Osteoblast (primary cell): ENCODE results near the gene PLPP1. TPM values are rescaled to one million over a fixed set of nuclear protein-coding genes. Genes with fewer than 3 reads are reported as not detected.

Source experiments
- DNase-seq: peaks from one replicate; pipeline ENCODE4 v3.0.0; 2011; ENCODE audit warnings: low spot score, mixed read lengths; ENCODE audit not compliant: insufficient read length; ENCODE audit errors: missing footprints
- H2AFZ ChIP-seq: 2 replicates; pipeline ENCODE4 v1.6.0; 2011; ENCODE audit warnings: mild to moderate bottlenecking, low read length
- H3K27ac ChIP-seq: 2 replicates; pipeline ENCODE4 v1.5.1; 2011; ENCODE audit warnings: mild to moderate bottlenecking, low read depth, low read length, moderate library complexity
- H3K27me3 ChIP-seq: 2 replicates; pipeline ENCODE4 v1.6.0; 2012; ENCODE audit warnings: mild to moderate bottlenecking, control low read depth, inconsistent platforms, low read length, moderate library complexity; ENCODE audit not compliant: insufficient read depth
- H3K36me3 ChIP-seq: 2 replicates; pipeline ENCODE4 v1.5.1; 2011; ENCODE audit warnings: mild to moderate bottlenecking, low read length, control low read depth, moderate library complexity; ENCODE audit not compliant: insufficient read depth
- H3K4me1 ChIP-seq: 2 replicates; pipeline ENCODE4 v1.5.1; 2011; ENCODE audit warnings: mild to moderate bottlenecking, low read length, control low read depth, moderate library complexity; ENCODE audit not compliant: insufficient read depth
- H3K4me2 ChIP-seq: 2 replicates; pipeline ENCODE4 v1.6.0; 2011; ENCODE audit warnings: mild to moderate bottlenecking, low read length; ENCODE audit not compliant: insufficient read depth
- H3K4me3 ChIP-seq: fragments of 200-600 bp; sonication (generic); 3 replicates; pipeline ENCODE4 v1.5.1; 2012; ENCODE audit warnings: mild to moderate bottlenecking, low read length, inconsistent platforms; ENCODE audit not compliant: insufficient read depth
- H3K79me2 ChIP-seq: 2 replicates; pipeline ENCODE4 v1.6.0; 2012; ENCODE audit warnings: mild to moderate bottlenecking, low read length, control low read depth, inconsistent platforms; ENCODE audit not compliant: insufficient read depth
- H3K9me3 ChIP-seq: 2 replicates; pipeline ENCODE4 v1.5.1; 2011; ENCODE audit warnings: low read depth, low read length, control low read depth
- H4K20me1 ChIP-seq: 2 replicates; pipeline ENCODE4 v1.6.0; 2012; ENCODE audit warnings: mild to moderate bottlenecking, low read length, control low read depth; ENCODE audit not compliant: insufficient read depth
- CTCF ChIP-seq: IDR thresholded peaks from 2 replicates; pipeline ENCODE4 v1.5.1; 2011; ENCODE audit warnings: mild to moderate bottlenecking, low read depth, low read length, moderate library complexity; ENCODE audit errors: extremely low read depth
- total RNA-seq: library from RNA; depleted of rRNA; stranded (reverse); fragments of >200 nt; gene quantifications from 2 replicates; pipeline ENCODE4 v1.2.3, GENCODE V29; 2012

PLPP1 gene
- total RNA-seq, 1 donor = 69.8 TPM

- no peak for TF ChIP-seq CTCF
- Histone ChIP-seq H3K4me1 (no peaks in the 10 kb centered on the region), H3K4me2 (no peak overlapping the region), H3K36me3 (no peaks in the 10 kb centered on the region), H3K9me3 (no peaks in the 10 kb centered on the region), H2AFZ (no peak overlapping the region), H3K79me2 (peaks cover 16% of the 10 kb centered on the region), H3K4me3 (no peak overlapping the region), H3K27ac (no peak overlapping the region), H4K20me1 (peaks cover 4% of the 10 kb centered on the region), H3K27me3 (no peaks in the 10 kb centered on the region)
- DNase-seq = no peak
Measured at GRCh38 chr5:55517804-55518203, 17.0 kb downstream of the PLPP1 start.

GRCh38 chr5:55511010-55511409 lies 23.8 kb downstream of the PLPP1 start:
- Histone ChIP-seq H4K20me1 (peaks cover 6% of the 10 kb centered on the region), H3K4me1 (no peaks in the 10 kb centered on the region), H3K9me3 (no peaks in the 10 kb centered on the region), H3K36me3 (no peaks in the 10 kb centered on the region), H3K27ac (no peak overlapping the region), H3K4me2 (no peak overlapping the region), H3K27me3 (no peaks in the 10 kb centered on the region), H3K79me2 (peaks cover 4% of the 10 kb centered on the region), H2AFZ (no peak overlapping the region), H3K4me3 (no peak overlapping the region)
- TF ChIP-seq CTCF = no peak
- DNase-seq = no peak

GRCh38 chr5:55510523-55510880 lies 24.3 kb downstream of the PLPP1 start:
- peaks cover 2% of the 10 kb centered on the region for H3K79me2 ChIP-seq

More at GRCh38 chr5:55510523-55510880, 24.3 kb downstream of the PLPP1 start:
- Histone ChIP-seq H3K27ac (no peak overlapping the region), H3K36me3 (no peaks in the 10 kb centered on the region), H4K20me1 (peaks cover 6% of the 10 kb centered on the region), H3K4me3 (no peak overlapping the region), H3K27me3 (no peaks in the 10 kb centered on the region), H3K9me3 (no peaks in the 10 kb centered on the region), H3K4me1 (no peaks in the 10 kb centered on the region), H2AFZ (no peak overlapping the region), H3K4me2 (no peak overlapping the region)
- DNase-seq = no peak
- no peak for TF ChIP-seq CTCF
